HCT116 (cell line): Measurements from ENCODE around the gene SLC25A30. TPM values are rescaled to one million over a fixed set of nuclear protein-coding genes. Genes with fewer than 3 reads are reported as not detected.
A peak's percentile ranks its signal among the peaks of the same experiment; 100 is the strongest.

Source experiments
- ATAC-seq: fragments of 200-7000 bp; cut with Tn5 transposase; 2 replicates; pipeline ENCODE4 v1.9.1; 2020; ENCODE audit warnings: mild to moderate bottlenecking, moderate library complexity
- BruUV-seq: library from RNA; stranded (reverse); fragments of 400-500 nt; replicated peaks from 2 replicates; lab custom pipeline; 2021; lab: Mats Ljungman, UMichigan
- CTCF ChIA-PET: fragments of 300-600 bp; sonication (Branson Sonifier 250); formaldehyde crosslinking; loops from one replicate; lab custom pipeline; 2021; ENCODE audit warnings: antibody characterized with exemption; lab: Charles Lee
- POLR2A ChIA-PET: fragments of 300-600, 350-600 bp; sonication (Branson Sonifier 250); formaldehyde crosslinking; loops from one replicate; lab custom pipeline; 2021; ENCODE audit warnings: antibody characterized with exemption; lab: Charles Lee
- RAD21 ChIA-PET, 2 experiments: fragments of 300-600 bp; sonication (Branson Sonifier 250); formaldehyde crosslinking; loops; one replicate each; lab custom pipeline; 2023; ENCODE audit warnings: low total read pairs in 2 of 2; ENCODE audit not compliant: uncharacterized antibody in 2 of 2, unreplicated experiment in 2 of 2, low non-redundant PET in 1 of 2; lab: Charles Lee
- DNase-seq: peaks from one replicate; pipeline ENCODE4 v3.0.0-alpha.2; 2010; ENCODE audit warnings: low read depth, low spot score
- H2AFZ ChIP-seq: fragments of 200-600 bp; shearing (Covaris generic), sonication (generic); 2 replicates; pipeline ENCODE4 v1.6.1; 2017; ENCODE audit warnings: low read depth, mixed run types, mixed read lengths, antibody characterized with exemption, low read length; ENCODE audit not compliant: poor library complexity, severe bottlenecking
- H3K27ac ChIP-seq: 2 replicates; pipeline ENCODE4 v1.5.1; 2012; ENCODE audit warnings: low read depth, low read length
- H3K27me3 ChIP-seq: fragments of 200-600 bp; sonication (generic); 2 replicates; pipeline ENCODE4 v1.6.1; 2016; ENCODE audit warnings: mixed run types, low read length, mixed read lengths; ENCODE audit not compliant: insufficient read depth
- H3K36me3 ChIP-seq, 2 experiments: fragments of 200-500 bp in 1 of 2; fragments of 200-600 bp in 1 of 2; sonication (Bioruptor generic) in 1 of 2; sonication (generic) in 1 of 2; 2 replicates each; pipeline versions ENCODE4 v1.5.1 to v1.6.1; 2014 to 2016; ENCODE audit warnings: low read length in 2 of 2, inconsistent platforms in 1 of 2, mixed read lengths in 1 of 2, mixed run types in 1 of 2; ENCODE audit not compliant: insufficient read depth in 2 of 2, control insufficient read depth in 1 of 2
- H3K4me1 ChIP-seq, 2 experiments: fragments of 200-600 bp in 1 of 2; sonication (generic) in 1 of 2; 2 replicates each; pipeline versions ENCODE4 v1.5.1 to v1.6.1; 2012 to 2017; ENCODE audit warnings: low read length in 2 of 2, inconsistent platforms in 1 of 2, mild to moderate bottlenecking in 1 of 2, mixed read lengths in 1 of 2, mixed run types in 1 of 2, moderate library complexity in 1 of 2; ENCODE audit not compliant: insufficient read depth in 2 of 2, control insufficient read depth in 1 of 2
- H3K4me2 ChIP-seq: fragments of 200-600 bp; sonication (generic); 2 replicates; pipeline ENCODE4 v1.6.1; 2017; ENCODE audit warnings: mixed run types, low read length, mixed read lengths
- H3K4me3 ChIP-seq, 2 experiments: fragments of 200-600 bp in 1 of 2; sonication (generic) in 1 of 2; replicated peaks in 1 of 2; 2 replicates each; pipeline ENCODE4 v1.5.1; 2011 to 2016; ENCODE audit warnings: low read length in 2 of 2, control low read depth in 1 of 2, low read depth in 1 of 2, mild to moderate bottlenecking in 1 of 2, mixed read lengths in 1 of 2, mixed run types in 1 of 2
- H3K79me2 ChIP-seq: fragments of 200-600 bp; sonication (generic); 2 replicates; pipeline ENCODE4 v1.6.1; 2017; ENCODE audit warnings: mild to moderate bottlenecking, mixed run types, low read length, moderate library complexity, mixed read lengths; ENCODE audit not compliant: insufficient read depth
- H3K9ac ChIP-seq: fragments of 200-600 bp; sonication (generic); 2 replicates; pipeline ENCODE4 v1.6.1; 2016; ENCODE audit warnings: low read length, mixed read lengths
- H3K9me2 ChIP-seq: fragments of 200-600 bp; sonication (generic), shearing (Covaris generic); 2 replicates; pipeline ENCODE4 v1.6.1; 2017; ENCODE audit warnings: mixed run types, mild to moderate bottlenecking, moderate library complexity; ENCODE audit not compliant: insufficient read depth
- H3K9me3 ChIP-seq, 2 experiments: fragments of 200-500 bp in 1 of 2; fragments of 200-600 bp in 1 of 2; sonication (Bioruptor generic) in 1 of 2; sonication (generic) in 1 of 2; 2 replicates each; pipeline ENCODE4 v1.6.1; 2014 to 2017; ENCODE audit warnings: low read length in 2 of 2, mixed read lengths in 2 of 2, inconsistent platforms in 1 of 2, low read depth in 1 of 2, mild to moderate bottlenecking in 1 of 2, mixed run types in 1 of 2, moderate library complexity in 1 of 2; ENCODE audit not compliant: control insufficient read depth in 1 of 2, insufficient read depth in 1 of 2
- H4K20me1 ChIP-seq: fragments of 200-600 bp; sonication (generic), shearing (Covaris generic); 2 replicates; pipeline ENCODE4 v1.6.1; 2017; ENCODE audit warnings: mixed run types, mild to moderate bottlenecking, moderate library complexity; ENCODE audit not compliant: insufficient read depth
- ATF3 ChIP-seq: IDR thresholded peaks from 2 replicates; pipeline ENCODE4 v1.6.1; 2012
- CTCF ChIP-seq, 3 experiments: fragments of 200-600 bp in 1 of 3; sonication (generic) in 1 of 3; IDR thresholded peaks in 2 of 3; conservative IDR thresholded peaks in 1 of 3; 2 replicates each; pipeline ENCODE4 v1.5.1; 2012 to 2017; ENCODE audit warnings: low read depth in 2 of 3, low read length in 2 of 3, antibody characterized with exemption in 1 of 3, borderline replicate concordance in 1 of 3, control low read depth in 1 of 3, mild to moderate bottlenecking in 1 of 3, mixed read lengths in 1 of 3, mixed run types in 1 of 3, moderate library complexity in 1 of 3; ENCODE audit not compliant: insufficient read depth in 1 of 3
- EGR1 ChIP-seq: IDR thresholded peaks from 2 replicates; pipeline ENCODE4 v1.6.1; 2012; ENCODE audit warnings: low read depth
- ELF1 ChIP-seq: IDR thresholded peaks from 2 replicates; pipeline ENCODE4 v1.6.1; 2012; ENCODE audit warnings: low read depth, borderline replicate concordance
- EZH2 ChIP-seq: fragments of 200-600 bp; sonication (generic); IDR thresholded peaks from 2 replicates; pipeline ENCODE4 v1.6.1; 2017; ENCODE audit warnings: antibody characterized with exemption, mixed run types
- EZH2phosphoT487 ChIP-seq: fragments of 200-600 bp; IDR thresholded peaks from 2 replicates; pipeline ENCODE4 v1.6.1; 2018; ENCODE audit warnings: antibody characterized with exemption, borderline replicate concordance
- FOSL1 ChIP-seq: IDR thresholded peaks from 2 replicates; pipeline ENCODE4 v1.6.1; 2012; ENCODE audit warnings: low read depth
- JUND ChIP-seq: IDR thresholded peaks from 2 replicates; pipeline ENCODE4 v1.6.1; 2012
- POLR2A ChIP-seq: IDR thresholded peaks from 2 replicates; pipeline ENCODE4 v1.7.0; 2011; ENCODE audit warnings: borderline replicate concordance; ENCODE audit not compliant: insufficient read depth, insufficient read length; ENCODE audit errors: extremely low read depth
- POLR2AphosphoS5 ChIP-seq: IDR thresholded peaks from 2 replicates; pipeline ENCODE4 v1.6.1; 2011; ENCODE audit warnings: mild to moderate bottlenecking, low read depth, low read length, moderate library complexity
- RAD21 ChIP-seq: IDR thresholded peaks from 2 replicates; pipeline ENCODE4 v1.6.1; 2012; ENCODE audit warnings: low read depth, mild to moderate bottlenecking
- REST ChIP-seq: IDR thresholded peaks from 2 replicates; pipeline ENCODE4 v1.6.1; 2012; ENCODE audit warnings: low read depth
- SIN3A ChIP-seq: IDR thresholded peaks from 2 replicates; pipeline ENCODE4 v1.6.1; 2012; ENCODE audit warnings: low read depth
- SP1 ChIP-seq: IDR thresholded peaks from 2 replicates; pipeline ENCODE4 v1.6.1; 2012; ENCODE audit warnings: low read depth
- SRF ChIP-seq: IDR thresholded peaks from 2 replicates; pipeline ENCODE4 v1.6.1; 2012; ENCODE audit warnings: low read depth
- TCF7L2 ChIP-seq: IDR thresholded peaks from 2 replicates; pipeline ENCODE4 v1.7.0; 2011; ENCODE audit warnings: borderline replicate concordance, inconsistent platforms; ENCODE audit not compliant: insufficient read depth, insufficient read length; ENCODE audit errors: extremely low read depth
- YY1 ChIP-seq: IDR thresholded peaks from 2 replicates; pipeline ENCODE4 v1.6.1; 2011; ENCODE audit warnings: low read length, low read depth, moderate library complexity, mild to moderate bottlenecking; ENCODE audit not compliant: insufficient replicate concordance; ENCODE audit errors: extremely low read depth
- ZFX ChIP-seq: fragments of 450-650 bp; IDR thresholded peaks from 2 replicates; pipeline ENCODE4 v1.6.1; 2017
- intact Hi-C: fragments of 100-400 bp; cut with micrococcal nuclease; formaldehyde crosslinking; loops from 2 replicates; pipeline ENCODE4 v1.10.0; 2022
- total RNA-seq: library from RNA; stranded (reverse); gene quantifications from one replicate; pipeline ENCODE4 v1.2.1, GENCODE V29; 2021; ENCODE audit not compliant: unreplicated experiment

The SLC25A30 gene
- total RNA-seq, 1 experiment from 2014 or later, result 29.2 TPM

GRCh38 chr13:45365558-45365885 is 52.7 kb downstream of the SLC25A30 start:
- H3K4me2 ChIP-seq, result peak overlapping the region; percentile 39
- H3K9ac ChIP-seq, result no peak overlapping the region
- no peaks in the 10 kb centered on the region for H3K9me3 ChIP-seq
- ATAC-seq (no peak), DNase-seq (no peak)
- no peak overlapping the region for H2AFZ ChIP-seq
- TF ChIP-seq SIN3A (no peak), POLR2AphosphoS5 (no peak), ELF1 (no peak), REST (no peak), RAD21 (no peak), SP1 (no peak), EZH2 (no peak), JUND (no peak), TCF7L2 (no peak), ATF3 (no peak), FOSL1 (no peak), POLR2A (no peak), YY1 (no peak), SRF (no peak), EGR1 (no peak), EZH2phosphoT487 (no peak), CTCF (IDR thresholded peaks at IDR 0.05 in 2 of 3, conservative IDR thresholded peaks at IDR 0.05 in 1 of 3; ENCODE audit: borderline replicate concordance in 1 of 3, insufficient read depth in 1 of 3, low read depth in 2 of 3, low read length in 2 of 3) (no peak), ZFX (no peak)
- CTCF ChIA-PET, result no interaction called here
- peaks cover 34 to 72% of the 10 kb centered on the region in 2 experiments for H3K4me1 ChIP-seq
- no peaks in the 10 kb centered on the region; the same call in 1 of the 2 replicates for H3K79me2 ChIP-seq
- H4K20me1 ChIP-seq, result no peaks in the 10 kb centered on the region
- intact Hi-C loops, result no loop called here
- H3K9me2 ChIP-seq, result no peaks in the 10 kb centered on the region
- H3K27me3 ChIP-seq, result no peaks in the 10 kb centered on the region
- BruUV-seq, result no TSS peak
- H3K27ac ChIP-seq, result peak overlapping the region; percentile 16; the same call in 1 of the 2 replicates
- no peaks in the 10 kb centered on the region for H3K36me3 ChIP-seq
- RAD21 ChIA-PET, result interaction anchor here in 1 of 2 experiments (0.7 kb wide), 1 partner anchor 93 kb away, joined by 3 read pairs; no protein-coding TSS in a partner anchor
- POLR2A ChIA-PET, result interaction anchor here (1.4 kb wide), 1 partner anchor 24 kb away, joined by 4 read pairs; the partner anchor contains the start of gene TPT1
- no peak overlapping the region for H3K4me3 ChIP-seq
